CD14-positive monocyte (primary cell): Measurements from ENCODE around the gene ZNF467. TPM values are rescaled to one million over a fixed set of nuclear protein-coding genes. Genes with fewer than 3 reads are reported as not detected.

Experiments
- DNase-seq, 3 donors: peaks; one replicate each; pipeline ENCODE4 v3.0.0-alpha.2; 2011 to 2022
- H2AFZ ChIP-seq: 2 replicates; pipeline ENCODE4 v1.6.0; 2012; ENCODE audit warnings: mild to moderate bottlenecking, low read depth, low read length, inconsistent platforms; ENCODE audit not compliant: insufficient read depth, poor library complexity, severe bottlenecking
- H3K27ac ChIP-seq, 2 donors: 1 replicate in 1 of 2; 2 replicates in 1 of 2; pipeline ENCODE4 v1.5.1; 2012 to 2013; ENCODE audit warnings: low read length in 2 of 2, control low read depth in 1 of 2, inconsistent platforms in 1 of 2, low read depth in 1 of 2, mild to moderate bottlenecking in 1 of 2
- H3K27me3 ChIP-seq, 2 donors: one replicate each; pipeline versions ENCODE4 v1.6.0 to v1.6.1; 2011 to 2013; ENCODE audit warnings: low read length in 2 of 2; ENCODE audit not compliant: control insufficient read depth in 2 of 2, insufficient read depth in 2 of 2
- H3K36me3 ChIP-seq, 2 donors: replicated peaks in 1 of 2; 1 replicate in 1 of 2; 2 replicates in 1 of 2; pipeline versions ENCODE4 v1.5.1 to v1.6.1; 2012 to 2013; ENCODE audit warnings: low read length in 2 of 2, control low read depth in 1 of 2, inconsistent platforms in 1 of 2, mild to moderate bottlenecking in 1 of 2; ENCODE audit not compliant: insufficient read depth in 2 of 2, control insufficient read depth in 1 of 2
- H3K4me1 ChIP-seq, 2 donors: 1 replicate in 1 of 2; 2 replicates in 1 of 2; pipeline versions ENCODE4 v1.5.1 to v1.6.1; 2012 to 2013; ENCODE audit warnings: low read length in 2 of 2, control low read depth in 1 of 2, inconsistent platforms in 1 of 2, mild to moderate bottlenecking in 1 of 2, moderate library complexity in 1 of 2; ENCODE audit not compliant: insufficient read depth in 2 of 2, control insufficient read depth in 1 of 2
- H3K4me2 ChIP-seq: replicated peaks from 2 replicates; pipeline ENCODE3; 2012; ENCODE audit warnings: low read length, moderate library complexity, mild to moderate bottlenecking; ENCODE audit not compliant: poor library complexity, severe bottlenecking; ENCODE audit errors: extremely low read depth
- H3K4me3 ChIP-seq, 3 experiments: fragments of 200-600 bp in 1 of 3; sonication (generic) in 1 of 3; replicated peaks in 1 of 3; 1 replicate in 2 of 3; 2 replicates in 1 of 3; pipeline ENCODE4 v1.5.1; 2011 to 2013; ENCODE audit warnings: low read length in 3 of 3, mild to moderate bottlenecking in 3 of 3, control low read depth in 2 of 3, low read depth in 2 of 3, inconsistent platforms in 1 of 3, moderate library complexity in 1 of 3
- H3K79me2 ChIP-seq: 2 replicates; pipeline ENCODE4 v1.6.0; 2012; ENCODE audit warnings: mild to moderate bottlenecking, control low read depth, inconsistent platforms, low read length, moderate library complexity; ENCODE audit not compliant: insufficient read depth
- H3K9ac ChIP-seq: 2 replicates; pipeline ENCODE4 v1.6.0; 2017; ENCODE audit warnings: low read length, mild to moderate bottlenecking; ENCODE audit not compliant: insufficient read depth, poor library complexity, severe bottlenecking
- H3K9me3 ChIP-seq, 2 donors: replicated peaks in 1 of 2; 1 replicate in 1 of 2; 2 replicates in 1 of 2; pipeline versions ENCODE4 v1.5.1 to v1.6.1; 2012 to 2013; ENCODE audit warnings: low read length in 2 of 2, control low read depth in 1 of 2; ENCODE audit not compliant: control insufficient read depth in 1 of 2, insufficient read depth in 1 of 2
- H4K20me1 ChIP-seq: 2 replicates; pipeline ENCODE4 v1.6.0; 2012; ENCODE audit warnings: mild to moderate bottlenecking, low read length, control low read depth, moderate library complexity; ENCODE audit not compliant: insufficient read depth
- H3K27ac Mint-ChIP-seq, 7 donors: one replicate each; pipeline ENCODE4 v1.8.0; 2020; ENCODE audit warnings: mild to moderate bottlenecking in 7 of 7, mixed read lengths in 7 of 7, moderate library complexity in 6 of 7, inconsistent platforms in 2 of 7
- H3K27me3 Mint-ChIP-seq, 3 donors: one replicate each; pipeline ENCODE4 v1.8.0; 2021 to 2022; ENCODE audit warnings: low read depth in 3 of 3, mild to moderate bottlenecking in 3 of 3, mixed read lengths in 3 of 3, moderate library complexity in 3 of 3, inconsistent platforms in 1 of 3
- H3K36me3 Mint-ChIP-seq, 2 donors: one replicate each; pipeline ENCODE4 v1.8.0; 2020; ENCODE audit warnings: mixed read lengths in 2 of 2, inconsistent platforms in 1 of 2, mild to moderate bottlenecking in 1 of 2
- H3K4me1 Mint-ChIP-seq: one replicate; pipeline ENCODE4 v1.8.0; 2020; ENCODE audit warnings: mild to moderate bottlenecking, mixed read lengths
- H3K4me3 Mint-ChIP-seq, 2 donors: one replicate each; pipeline ENCODE4 v1.8.0; 2020; ENCODE audit warnings: mild to moderate bottlenecking in 2 of 2, mixed read lengths in 2 of 2, moderate library complexity in 1 of 2
- H3K9me3 Mint-ChIP-seq, 7 donors: one replicate each; pipeline ENCODE4 v1.8.0; 2020 to 2022; ENCODE audit warnings: mixed read lengths in 7 of 7, mild to moderate bottlenecking in 6 of 7, moderate library complexity in 6 of 7, inconsistent platforms in 2 of 7
- WGBS: methylation state at CpG from one replicate; pipeline ENCODE4 v1.1.5; 2013; ENCODE audit warnings: missing lambda C conversion rate; ENCODE audit not compliant: insufficient coverage; 5-methylcytosine and 5-hydroxymethylcytosine counted together
- intact Hi-C, 2 donors: fragments of 100-400 bp; cut with micrococcal nuclease; formaldehyde crosslinking; loops; one replicate each; pipeline versions ENCODE4 v1.15.0 to v1.15.1; 2023
- polyA plus RNA-seq, 3 donors: library from polyadenylated mRNA; depleted of rRNA in 1 of 3; unstranded in 2 of 3; stranded (reverse) in 1 of 3; fragments of 300-500 nt in 2 of 3; fragments of >200 nt in 1 of 3; fragmentation: Illumina TruSeq in 2 of 3; gene quantifications; 1 replicate in 2 of 3; 2 replicates in 1 of 3; pipeline ENCODE4 v1.2.3, GENCODE V29; 2012 to 2021
- TF ChIP-seq, protein P1 (sequence below): fragments of 200-600 bp; IDR thresholded peaks from one replicate; pipeline ENCODE4 v1.8.0; 2022; ENCODE audit warnings: antibody characterized with exemption, mild to moderate bottlenecking

Gene ZNF467
- polyA plus RNA-seq, 3 donors = 43.4 to 100 (median 52.8) TPM

DNA sequence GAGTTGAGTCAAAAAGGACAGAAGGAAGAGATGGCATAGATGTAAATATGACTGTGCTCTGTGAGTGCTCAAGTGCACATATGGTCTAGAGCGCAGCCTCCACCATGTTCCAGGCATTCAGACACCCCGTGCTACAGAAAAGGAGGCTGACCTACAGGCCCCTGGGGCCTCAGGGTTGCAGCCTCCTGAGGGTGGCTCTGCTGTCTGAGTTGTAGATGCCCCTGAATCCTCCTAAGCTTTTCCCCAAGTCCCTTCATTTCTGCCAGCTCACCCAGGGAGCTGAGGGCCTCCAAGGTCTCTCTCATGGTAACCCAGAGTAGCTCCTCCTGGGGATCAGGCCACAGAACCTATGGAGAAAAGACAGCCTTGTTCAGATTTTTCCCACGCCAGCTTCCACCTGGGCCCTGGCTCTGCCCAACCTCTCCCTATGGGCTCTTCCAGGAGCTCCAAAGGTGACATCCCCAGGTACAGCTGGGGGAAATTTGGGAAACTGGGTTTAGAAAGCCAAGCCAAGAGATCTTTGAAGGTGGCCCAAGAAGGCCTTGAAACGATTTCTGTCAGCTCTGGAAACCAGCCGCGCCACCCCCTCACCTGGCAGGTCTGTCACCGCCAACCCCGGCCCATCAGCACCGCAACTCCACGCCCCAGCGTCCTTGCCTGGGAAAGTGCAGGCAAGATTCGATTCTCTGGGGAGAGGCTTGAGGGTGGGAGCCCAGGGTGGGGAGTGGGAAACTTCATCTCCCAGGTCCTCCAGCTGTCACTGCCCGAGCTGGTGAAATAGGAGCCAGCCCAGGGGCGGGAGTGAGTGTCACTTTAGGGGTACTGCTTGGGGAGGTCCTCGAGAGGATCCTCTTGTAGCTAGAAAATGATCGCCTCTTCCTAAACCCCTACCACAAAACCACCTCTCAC is 2.4 kb downstream of the ZNF467 start:
- Histone ChIP-seq H3K36me3 (peaks cover 49% of the 10 kb centered on the region in 2 donors), H3K79me2 (peaks cover 9% of the 10 kb centered on the region), H3K9ac (peak overlapping the region; percentile 32), H3K4me3 (peak overlapping the region; percentile 21 to 98 (median 23)), H3K4me1 (peaks cover 36 to 37% of the 10 kb centered on the region in 2 donors), H2AFZ (no peak overlapping the region), H3K9me3 (peaks cover 9 to 12% of the 10 kb centered on the region in 2 donors), H3K27me3 (no peaks in the 10 kb centered on the region), H3K27ac (peak overlapping the region in 1 of 2 donors; percentile 14), H3K4me2 (peak overlapping the region; percentile 86), H4K20me1 (peaks cover 55% of the 10 kb centered on the region)
- peaks cover 32% of the 10 kb centered on the region for H3K4me1 Mint-ChIP-seq
- peaks cover 46 to 50% of the 10 kb centered on the region in 2 donors for H3K36me3 Mint-ChIP-seq
- 61% methylated on average over 6 of the region's 16 CpGs for WGBS
- H3K9me3 Mint-ChIP-seq = peaks cover 0 to 12% (median 9%) of the 10 kb centered on the region in 7 donors
- H3K27me3 Mint-ChIP-seq = peaks cover 0 to 5% (median 0%) of the 10 kb centered on the region in 3 donors
- intact Hi-C loops = loop anchor here (5.0 to 10.0 kb wide), 3 partner anchors 59 to 276 kb away; partner anchors contain the start of genes ZNF746 (in 1 of the 2) and ZNF862 (in 1 of the 2)
- peak overlapping the region in 6 of 7 donors; percentile 54 to 84 (median 62) for H3K27ac Mint-ChIP-seq
- TF ChIP-seq, protein P1, sequence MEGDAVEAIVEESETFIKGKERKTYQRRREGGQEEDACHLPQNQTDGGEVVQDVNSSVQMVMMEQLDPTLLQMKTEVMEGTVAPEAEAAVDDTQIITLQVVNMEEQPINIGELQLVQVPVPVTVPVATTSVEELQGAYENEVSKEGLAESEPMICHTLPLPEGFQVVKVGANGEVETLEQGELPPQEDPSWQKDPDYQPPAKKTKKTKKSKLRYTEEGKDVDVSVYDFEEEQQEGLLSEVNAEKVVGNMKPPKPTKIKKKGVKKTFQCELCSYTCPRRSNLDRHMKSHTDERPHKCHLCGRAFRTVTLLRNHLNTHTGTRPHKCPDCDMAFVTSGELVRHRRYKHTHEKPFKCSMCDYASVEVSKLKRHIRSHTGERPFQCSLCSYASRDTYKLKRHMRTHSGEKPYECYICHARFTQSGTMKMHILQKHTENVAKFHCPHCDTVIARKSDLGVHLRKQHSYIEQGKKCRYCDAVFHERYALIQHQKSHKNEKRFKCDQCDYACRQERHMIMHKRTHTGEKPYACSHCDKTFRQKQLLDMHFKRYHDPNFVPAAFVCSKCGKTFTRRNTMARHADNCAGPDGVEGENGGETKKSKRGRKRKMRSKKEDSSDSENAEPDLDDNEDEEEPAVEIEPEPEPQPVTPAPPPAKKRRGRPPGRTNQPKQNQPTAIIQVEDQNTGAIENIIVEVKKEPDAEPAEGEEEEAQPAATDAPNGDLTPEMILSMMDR = no peak
- no peak for DNase-seq
- peak overlapping the region; percentile 67 for H3K4me3 Mint-ChIP-seq

DNA sequence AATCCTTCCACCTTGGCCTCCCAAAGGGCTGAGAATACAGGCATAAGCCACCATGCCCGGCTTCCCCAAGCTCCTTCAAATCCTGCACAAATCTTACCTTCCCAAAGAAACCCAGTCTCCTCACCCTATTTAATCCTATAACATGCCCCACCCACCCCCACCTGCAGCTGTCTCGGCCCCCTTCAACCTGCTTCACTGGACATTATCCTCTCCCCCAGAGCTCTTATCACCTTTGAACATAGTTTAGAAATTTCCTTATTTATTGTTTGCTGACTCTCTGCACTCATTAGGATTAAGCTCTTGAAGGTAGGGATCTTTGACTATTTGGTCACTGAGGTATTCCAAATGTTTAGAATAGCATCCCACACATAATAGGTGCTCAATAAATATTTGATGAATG is 3.5 kb downstream of the ZNF467 start:
- Histone ChIP-seq H3K4me3 (no peak overlapping the region), H2AFZ (no peak overlapping the region), H3K4me1 (peaks cover 25 to 27% of the 10 kb centered on the region in 2 donors), H3K9me3 (peaks cover 17 to 19% of the 10 kb centered on the region in 2 donors), H3K27ac (no peak overlapping the region), H3K36me3 (peaks cover 56 to 60% of the 10 kb centered on the region in 2 donors), H3K79me2 (peaks cover 9% of the 10 kb centered on the region), H3K27me3 (no peaks in the 10 kb centered on the region), H4K20me1 (peaks cover 65% of the 10 kb centered on the region), H3K9ac (no peak overlapping the region), H3K4me2 (no peak overlapping the region)
- peaks cover 21% of the 10 kb centered on the region for H3K4me1 Mint-ChIP-seq
- DNase-seq = no peak
- WGBS = 100% methylated on average over 1 of the region's 2 CpGs
- H3K36me3 Mint-ChIP-seq = peaks cover 53 to 59% of the 10 kb centered on the region in 2 donors
- H3K27me3 Mint-ChIP-seq = peaks cover 0 to 8% (median 0%) of the 10 kb centered on the region in 3 donors
- intact Hi-C loops = loop anchor here (5.0 to 10.0 kb wide), 3 partner anchors 58 to 275 kb away; partner anchors contain the start of genes ZNF746 (in 1 of the 2) and ZNF862 (in 1 of the 2)
- TF ChIP-seq, protein P1 = no peak
- H3K9me3 Mint-ChIP-seq = peaks cover 4 to 20% (median 15%) of the 10 kb centered on the region in 7 donors
- peak overlapping the region in 1 of 7 donors; percentile 18 for H3K27ac Mint-ChIP-seq
- H3K4me3 Mint-ChIP-seq = peak overlapping the region in 1 of 2 donors; percentile 31
